Urinary bladder (tissue), 4 donors: ENCODE measurements around the gene NDUFA11. TPM values are rescaled to one million over a fixed set of nuclear protein-coding genes. Genes with fewer than 3 reads are reported as not detected.

ENCODE experiments used
- DNase-seq: peaks from one replicate; pipeline ENCODE4 v3.0.0-alpha.2; 2015; ENCODE audit errors: extremely low spot score
- H3K27ac ChIP-seq: one replicate; pipeline ENCODE4 v1.5.1; 2013; ENCODE audit warnings: low read depth, mild to moderate bottlenecking, moderate library complexity
- H3K36me3 ChIP-seq: one replicate; pipeline ENCODE4 v1.6.1; 2013; ENCODE audit warnings: mild to moderate bottlenecking, moderate library complexity; ENCODE audit not compliant: insufficient read depth
- H3K4me1 ChIP-seq: one replicate; pipeline ENCODE4 v1.6.1; 2013; ENCODE audit warnings: mild to moderate bottlenecking, moderate library complexity; ENCODE audit not compliant: insufficient read depth
- H3K4me3 ChIP-seq: one replicate; pipeline ENCODE4 v1.5.1; 2013; ENCODE audit warnings: low read depth, low read length
- WGBS: extraction: QIAGEN DNeasy Blood & Tissue Kit; methylation state at CpG from one replicate; pipeline ENCODE4 v1.1.7; 2013; 5-methylcytosine and 5-hydroxymethylcytosine counted together
- polyA plus RNA-seq: library from polyadenylated mRNA; stranded (reverse); fragments of 200-250 nt; gene quantifications from one replicate; pipeline ENCODE4 v1.2.3, GENCODE V29; 2013
- total RNA-seq: library from RNA; depleted of rRNA; stranded (reverse); fragments of >200 nt; gene quantifications from one replicate; pipeline ENCODE4 v1.2.3, GENCODE V29; 2014
- donor health status: healthy with polysubstance abuse.
- donor health status: healthy.

NDUFA11 gene
- total and polyA plus RNA-seq, 2 donors: 114 to 520 TPM

DNA sequence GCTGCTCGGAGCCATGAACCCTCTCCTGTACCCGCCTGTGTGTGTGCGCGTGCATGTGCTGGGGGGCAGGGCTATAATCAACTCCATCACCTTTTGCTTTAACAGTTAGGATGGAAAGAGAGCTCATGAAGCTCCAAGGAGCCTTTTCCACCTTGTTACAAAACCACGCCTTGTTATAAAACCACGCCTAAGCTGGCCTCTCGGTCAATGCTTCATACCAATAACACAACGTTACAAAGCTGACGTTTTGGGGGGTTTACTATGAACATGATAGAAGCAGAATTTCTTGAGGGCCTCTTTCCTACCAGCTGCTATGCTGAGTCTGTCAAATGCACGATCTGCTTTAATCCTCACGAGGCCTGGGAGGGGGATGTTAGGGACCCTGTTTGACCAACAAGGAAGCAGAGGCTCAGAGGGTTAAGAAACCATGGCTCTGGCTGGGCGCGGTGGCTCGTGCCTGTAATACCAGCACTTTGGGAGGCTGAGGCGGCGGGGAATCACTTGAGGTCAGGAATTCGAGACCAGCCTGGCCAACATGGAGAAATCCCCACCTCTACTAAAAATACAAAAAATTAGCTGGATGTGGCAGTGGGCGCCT lies 22.3 kb upstream of the NDUFA11 start:
- Histone ChIP-seq H3K4me3 (no peak overlapping the region), H3K4me1 (no peaks in the 10 kb centered on the region), H3K27ac (no peak overlapping the region), H3K36me3 (peaks cover 3% of the 10 kb centered on the region)
- no peak for DNase-seq
- WGBS: 66% methylated on average over 18 of the region's 18 CpGs

DNA sequence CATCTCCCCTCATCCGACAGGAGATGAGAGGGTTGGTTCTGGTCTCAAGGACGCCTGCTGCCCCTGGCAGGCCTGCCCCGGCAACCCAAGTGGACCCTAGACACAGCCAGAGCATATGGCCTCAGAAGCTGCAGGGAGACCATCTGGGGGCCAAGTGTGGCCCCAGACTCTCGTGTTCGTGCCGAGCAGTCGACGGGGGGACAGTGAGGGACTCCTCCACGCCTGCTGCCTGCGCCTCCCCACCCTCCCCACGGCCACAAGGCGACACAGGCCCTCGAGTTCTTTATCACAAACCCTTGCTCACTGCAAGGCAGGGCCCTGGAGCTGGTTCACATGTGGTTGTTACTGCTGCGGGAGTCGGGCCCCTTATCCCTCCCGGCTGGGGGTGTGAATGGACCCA lies 19.8 kb upstream of the NDUFA11 start:
- 94% methylated on average over 16 of the region's 16 CpGs for WGBS
- Histone ChIP-seq H3K4me3 (no peak overlapping the region), H3K27ac (no peak overlapping the region), H3K36me3 (peaks cover 8% of the 10 kb centered on the region), H3K4me1 (no peaks in the 10 kb centered on the region)
- DNase-seq: no peak

DNA sequence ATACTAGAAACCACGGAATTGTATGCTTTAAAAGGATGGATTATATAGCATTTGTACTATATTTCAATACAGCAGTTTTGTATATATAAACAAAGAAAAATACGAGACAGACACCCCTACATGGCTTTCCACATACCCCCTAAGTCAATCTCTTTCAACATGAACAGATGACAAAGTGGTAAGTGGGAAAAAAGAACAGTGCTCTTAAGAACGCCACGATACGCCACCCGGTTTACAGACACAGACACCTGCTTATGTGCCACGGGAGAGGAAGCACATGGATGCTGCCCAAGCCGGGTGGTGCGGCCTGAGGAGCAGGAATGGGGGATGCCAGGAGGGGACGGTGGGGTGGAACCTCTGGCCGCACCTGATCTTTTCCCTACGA lies 18.6 kb upstream of the NDUFA11 start:
- WGBS: 90% methylated on average over 12 of the region's 12 CpGs
- H3K4me1 ChIP-seq: no peaks in the 10 kb centered on the region
- H3K36me3 ChIP-seq: peaks cover 8% of the 10 kb centered on the region
- DNase-seq: no peak
- no peak overlapping the region for H3K27ac ChIP-seq
- H3K4me3 ChIP-seq: no peak overlapping the region

DNA sequence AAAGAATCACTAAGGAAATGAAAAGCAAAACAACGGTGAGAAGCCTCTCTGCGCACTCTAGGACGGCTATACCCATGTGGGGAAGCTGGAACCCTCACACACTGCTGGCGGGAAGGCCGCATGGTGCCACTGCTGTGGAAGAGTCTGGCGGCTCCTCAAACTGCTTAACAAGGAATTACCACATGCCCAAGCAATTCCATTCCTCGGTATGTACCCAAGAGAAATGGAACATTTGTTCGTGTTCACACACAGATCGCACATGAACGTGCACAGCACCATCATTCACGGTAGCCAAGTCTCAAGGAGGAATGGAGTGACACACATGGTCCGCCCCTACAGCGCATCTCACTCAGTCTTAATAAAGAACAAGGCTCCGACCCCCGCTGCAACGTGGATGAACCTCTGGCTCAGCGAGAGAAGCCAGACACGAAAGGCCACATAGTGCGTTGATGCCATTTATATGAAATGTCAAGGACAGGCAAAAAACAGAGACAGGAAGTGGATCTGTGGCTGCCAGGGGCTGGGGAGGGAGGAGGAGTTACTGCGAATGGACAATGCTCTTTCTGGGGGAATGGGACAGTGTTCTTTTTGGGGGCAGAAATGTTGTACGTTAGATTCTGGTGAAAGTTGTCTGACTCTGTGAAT lies 18.0 kb upstream of the NDUFA11 start:
- Histone ChIP-seq H3K4me3 (no peak overlapping the region), H3K27ac (no peak overlapping the region), H3K36me3 (peaks cover 8% of the 10 kb centered on the region), H3K4me1 (no peaks in the 10 kb centered on the region)
- DNase-seq: no peak
- 86% methylated on average over 21 of the region's 21 CpGs for WGBS

DNA sequence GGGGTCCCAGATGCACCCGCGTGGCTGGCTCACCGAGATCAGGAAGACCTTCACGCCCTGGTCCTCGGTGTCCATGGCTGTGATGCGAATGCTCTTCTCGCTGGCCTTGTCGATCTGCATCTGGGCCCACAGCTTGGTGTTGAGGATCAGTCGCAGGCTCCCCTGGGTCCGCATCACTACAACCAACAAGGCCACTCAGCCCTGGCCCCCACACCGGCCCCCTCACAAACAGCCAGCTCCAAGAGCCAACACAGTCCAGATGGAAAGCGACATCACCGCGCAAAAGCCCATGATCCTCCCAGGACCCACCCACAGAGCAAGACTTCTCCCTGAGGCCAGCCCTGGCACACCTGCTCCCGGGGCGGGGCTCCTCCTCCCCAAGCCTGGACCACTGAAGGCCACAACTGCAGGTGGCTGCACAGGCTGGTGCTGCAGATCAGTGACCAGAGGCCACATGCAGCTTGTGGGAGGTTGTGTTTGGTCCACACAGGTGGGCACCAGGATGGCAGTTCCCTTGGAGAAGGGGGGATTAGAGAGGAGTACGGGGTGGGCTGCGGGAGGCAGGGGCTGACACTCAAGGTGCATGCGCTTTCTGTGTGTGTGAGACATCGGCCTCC lies 15.0 kb upstream of the NDUFA11 start:
- H3K4me1 ChIP-seq: no peaks in the 10 kb centered on the region
- 91% methylated on average over 20 of the region's 20 CpGs for WGBS
- no peak for DNase-seq
- H3K4me3 ChIP-seq: no peak overlapping the region
- H3K36me3 ChIP-seq: peaks cover 8% of the 10 kb centered on the region
- no peak overlapping the region for H3K27ac ChIP-seq

DNA sequence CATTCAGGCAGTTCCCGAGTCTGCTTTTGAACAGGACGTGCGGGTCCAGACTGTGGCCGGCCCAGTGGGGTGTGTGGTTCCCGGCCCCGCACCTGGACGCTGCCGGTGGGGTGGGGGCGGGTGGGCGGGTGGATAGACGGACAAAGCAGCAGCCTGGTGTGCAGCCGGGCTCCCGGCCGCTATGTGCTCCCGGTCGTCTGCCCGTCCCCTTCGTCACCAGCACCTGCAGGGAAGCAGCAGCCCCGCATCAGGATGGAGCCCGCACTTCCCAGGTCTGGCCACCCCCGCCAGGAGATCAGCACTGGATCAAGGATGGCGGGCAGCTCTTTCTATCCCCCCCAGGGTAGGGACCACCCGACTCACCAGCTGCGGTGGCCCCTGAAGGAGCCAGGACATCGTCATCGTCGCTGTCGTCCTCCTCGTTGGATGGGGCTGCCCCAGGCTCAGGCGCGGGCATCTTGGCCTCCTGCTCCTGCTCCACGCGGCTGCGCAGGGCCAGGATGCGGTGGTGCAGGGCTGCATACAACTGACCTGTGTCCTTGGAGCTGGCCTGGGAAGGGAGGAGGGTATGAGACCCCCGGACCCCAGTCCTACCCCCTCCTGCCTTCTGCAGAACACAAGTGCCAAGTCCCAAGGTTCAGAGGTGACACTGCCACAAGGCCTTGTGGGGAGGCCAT lies 14.0 kb upstream of the NDUFA11 start:
- WGBS: 91% methylated on average over 36 of the region's 36 CpGs
- Histone ChIP-seq H3K4me3 (no peak overlapping the region), H3K27ac (no peak overlapping the region), H3K4me1 (no peaks in the 10 kb centered on the region), H3K36me3 (peaks cover 8% of the 10 kb centered on the region)
- DNase-seq: no peak

DNA sequence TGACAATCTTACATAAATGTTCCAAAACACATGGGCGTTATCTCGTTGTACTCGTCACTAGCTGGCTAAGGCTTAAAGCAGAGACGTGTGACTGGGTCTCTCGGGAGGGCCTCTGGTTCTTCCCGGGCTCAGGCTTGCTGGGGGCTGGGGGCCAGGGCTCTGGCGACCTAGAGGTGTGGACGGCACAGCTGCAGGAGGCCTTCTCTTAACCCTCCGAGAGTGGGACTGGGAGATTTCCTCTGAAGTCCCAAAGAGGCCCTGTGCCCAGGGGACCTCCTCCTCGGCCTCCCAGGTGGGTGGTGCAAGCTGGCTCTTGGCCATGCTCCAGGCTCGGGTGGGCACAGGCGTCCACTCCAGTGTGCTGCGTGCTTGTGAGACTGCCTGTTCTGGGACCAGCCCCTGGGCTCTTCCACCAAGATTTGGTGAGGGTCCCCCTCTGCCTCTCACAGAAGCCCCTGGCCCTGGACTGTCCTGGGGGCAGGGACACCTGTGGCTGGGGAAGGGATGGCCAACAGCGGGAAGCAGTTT lies 12.7 kb upstream of the NDUFA11 start:
- H3K27ac ChIP-seq: no peak overlapping the region
- H3K36me3 ChIP-seq: peaks cover 5% of the 10 kb centered on the region
- DNase-seq: no peak
- no peak overlapping the region for H3K4me3 ChIP-seq
- 51% methylated on average over 14 of the region's 14 CpGs for WGBS
- no peaks in the 10 kb centered on the region for H3K4me1 ChIP-seq

DNA sequence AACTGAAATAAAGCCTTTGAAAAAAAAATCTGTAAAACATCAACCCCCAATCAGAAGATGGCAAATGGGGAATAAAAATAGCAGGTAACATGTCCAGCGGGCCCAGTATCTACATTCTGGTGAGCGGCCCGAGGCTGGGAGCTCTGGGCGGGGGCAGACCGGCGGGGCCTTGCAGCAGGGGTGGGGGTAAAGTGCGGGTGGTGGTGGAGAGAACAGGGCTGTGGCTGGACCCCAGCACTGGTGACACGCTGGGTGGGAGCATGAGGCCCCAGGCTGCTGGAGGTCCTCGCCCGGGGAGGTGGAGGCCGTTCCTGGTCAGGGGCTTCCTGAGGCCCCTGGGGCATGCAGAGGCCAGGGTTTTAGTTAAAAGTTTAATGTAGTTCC lies 12.2 kb upstream of the NDUFA11 start:
- no peaks in the 10 kb centered on the region for H3K4me1 ChIP-seq
- DNase-seq: no peak
- peaks cover 5% of the 10 kb centered on the region for H3K36me3 ChIP-seq
- H3K27ac ChIP-seq: no peak overlapping the region
- WGBS: 64% methylated on average over 11 of the region's 11 CpGs
- H3K4me3 ChIP-seq: no peak overlapping the region

DNA sequence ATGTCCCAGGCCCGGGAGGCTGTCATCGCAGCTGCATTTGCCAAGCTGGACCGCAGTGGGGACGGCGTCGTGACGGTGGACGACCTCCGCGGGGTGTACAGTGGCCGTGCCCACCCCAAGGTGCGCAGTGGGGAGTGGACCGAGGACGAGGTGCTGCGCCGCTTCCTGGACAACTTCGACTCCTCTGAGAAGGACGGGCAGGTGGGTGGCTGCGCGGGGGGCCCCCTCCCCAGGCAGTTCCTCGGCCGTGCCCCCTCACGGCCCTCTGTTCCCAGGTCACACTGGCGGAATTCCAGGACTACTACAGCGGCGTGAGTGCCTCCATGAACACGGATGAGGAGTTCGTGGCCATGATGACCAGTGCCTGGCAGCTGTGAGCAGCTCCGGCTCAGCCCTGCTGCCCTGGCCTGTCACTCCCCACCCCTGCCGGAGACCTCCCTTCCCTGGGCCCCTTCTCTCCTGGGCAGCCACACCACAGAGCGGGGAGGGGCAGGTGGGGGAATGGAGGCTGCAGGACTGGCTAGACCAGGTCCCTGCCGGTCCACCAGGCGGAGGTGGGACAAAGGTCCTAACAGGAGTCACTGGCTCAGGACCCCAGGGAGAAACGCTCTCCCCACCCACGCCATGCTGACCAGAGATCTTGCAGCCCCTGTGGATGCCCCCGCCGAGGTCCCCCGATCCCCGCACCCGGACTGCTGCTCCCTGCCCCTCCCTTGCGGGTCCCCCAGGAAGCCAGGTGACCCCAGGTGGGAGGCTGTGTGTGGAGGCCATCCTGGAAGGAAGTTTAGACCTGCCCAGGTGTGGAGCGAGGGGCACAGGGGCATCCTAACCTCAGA lies 11.6 kb upstream of the NDUFA11 start:
- DNase-seq: no peak
- H3K4me3 ChIP-seq: peak overlapping the region; percentile 11
- 79% methylated on average over 42 of the region's 42 CpGs for WGBS
- H3K4me1 ChIP-seq: no peaks in the 10 kb centered on the region
- H3K27ac ChIP-seq: peak overlapping the region; percentile 79
- peaks cover 5% of the 10 kb centered on the region for H3K36me3 ChIP-seq

DNA sequence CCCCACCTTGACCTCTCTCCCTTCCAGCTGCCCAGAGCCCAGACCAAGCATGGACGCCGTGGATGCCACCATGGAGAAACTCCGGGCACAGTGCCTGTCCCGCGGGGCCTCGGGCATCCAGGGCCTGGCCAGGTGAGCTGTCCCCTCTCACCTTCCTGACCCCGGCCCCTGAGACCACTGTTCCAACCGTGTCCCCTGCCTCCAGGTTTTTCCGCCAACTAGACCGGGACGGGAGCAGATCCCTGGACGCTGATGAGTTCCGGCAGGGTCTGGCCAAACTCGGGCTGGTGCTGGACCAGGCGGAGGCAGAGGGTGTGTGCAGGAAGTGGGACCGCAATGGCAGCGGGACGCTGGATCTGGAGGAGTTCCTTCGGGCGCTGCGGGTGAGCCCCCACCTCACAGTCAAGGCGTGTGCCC lies 10.8 kb upstream of the NDUFA11 start:
- Histone ChIP-seq H3K4me1 (no peaks in the 10 kb centered on the region), H3K4me3 (peak overlapping the region; percentile 11), H3K27ac (peak overlapping the region; percentile 79), H3K36me3 (peaks cover 7% of the 10 kb centered on the region)
- no peak for DNase-seq
- 76% methylated on average over 22 of the region's 22 CpGs for WGBS

DNA sequence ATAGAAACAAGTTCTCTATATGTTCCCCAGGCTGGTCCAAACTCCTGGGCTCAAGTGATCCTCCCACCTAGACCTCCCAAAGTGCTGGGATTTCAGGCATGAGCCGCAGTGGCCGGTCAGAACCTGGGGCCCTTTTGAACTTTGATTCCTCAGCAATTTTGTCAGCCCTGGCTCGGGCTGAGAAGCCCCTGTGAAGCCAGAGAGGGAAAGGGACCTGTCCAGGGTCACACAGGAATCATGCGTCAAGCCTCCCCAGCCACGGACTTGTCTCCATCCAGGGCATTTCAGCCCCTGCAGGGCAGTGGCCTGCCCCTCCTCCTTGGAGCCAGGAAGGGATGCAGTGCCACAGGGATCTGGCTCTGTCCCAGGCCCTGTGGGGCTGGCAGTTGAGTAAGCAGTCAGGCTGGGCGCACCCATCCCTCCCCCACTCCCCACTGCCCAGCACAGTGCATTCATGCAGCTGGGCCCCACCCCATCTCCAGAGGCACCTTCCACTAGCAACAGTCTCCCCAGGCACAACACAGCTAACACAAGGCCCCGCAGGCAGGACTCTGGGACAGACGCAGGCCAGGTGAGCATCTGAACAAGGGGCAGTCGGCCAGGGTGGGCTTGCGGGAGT lies 10.3 kb upstream of the NDUFA11 start, which contains the start of gene CAPS:
TSS of gene CAPS (plus strand) at position 516 of the 619 bp plus-strand sequence. CDS start 153 bp downstream, outside the sequence.
- H3K27ac ChIP-seq: peak within 1 kb of the TSS; percentile 79
- peaks cover 6% of the 10 kb centered on the region for H3K36me3 ChIP-seq
- H3K4me1 ChIP-seq: no peaks in the 10 kb centered on the region
- 77% methylated on average over 10 of the region's 10 CpGs for WGBS
- peak within 1 kb of the TSS; percentile 11 for H3K4me3 ChIP-seq
- no peak for DNase-seq

DNA sequence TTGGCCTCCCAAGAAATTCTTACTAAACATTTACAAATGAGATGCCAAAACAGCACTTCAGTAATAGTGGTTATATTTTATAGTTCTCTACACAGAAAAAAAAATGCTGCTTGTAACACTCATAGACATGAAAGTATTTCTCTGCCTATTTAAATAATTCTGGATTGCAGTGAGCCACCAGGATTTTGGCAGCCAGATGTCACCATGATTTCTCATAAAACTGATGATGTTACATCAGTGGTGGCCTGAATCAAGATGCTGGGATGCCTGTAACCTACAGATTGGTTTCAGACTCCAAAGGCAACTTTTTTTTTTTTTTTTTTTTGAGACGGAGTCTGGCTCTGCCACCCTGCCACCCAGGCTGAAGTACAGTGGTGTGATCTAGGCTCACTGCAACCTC lies 7.8 kb upstream of the NDUFA11 start:
- H3K4me3 ChIP-seq: no peak overlapping the region
- H3K4me1 ChIP-seq: no peaks in the 10 kb centered on the region
- DNase-seq: no peak
- H3K27ac ChIP-seq: no peak overlapping the region
- H3K36me3 ChIP-seq: peaks cover 2% of the 10 kb centered on the region
- 77% methylated on average over 1 of the region's 1 CpG for WGBS

DNA sequence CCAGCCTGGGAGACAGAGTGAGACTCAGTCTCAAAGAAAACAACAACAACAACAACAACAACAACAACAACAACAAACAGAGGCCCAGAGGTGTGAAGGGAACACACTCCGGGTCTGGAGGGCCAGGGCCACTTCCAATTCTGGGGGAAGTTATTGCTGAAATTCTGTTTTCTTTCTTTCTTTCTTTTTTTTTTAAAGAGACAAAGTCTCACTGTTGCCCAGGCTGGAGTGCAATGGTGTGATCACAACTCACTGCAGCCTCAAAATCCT lies 7.0 kb upstream of the NDUFA11 start:
- DNase-seq: no peak
- 80% methylated on average over 1 of the region's 1 CpG for WGBS
- Histone ChIP-seq H3K4me1 (no peaks in the 10 kb centered on the region), H3K4me3 (no peak overlapping the region), H3K27ac (no peak overlapping the region), H3K36me3 (peaks cover 2% of the 10 kb centered on the region)
